Activated T-cell treated with anti-CD3 and anti-CD28 coated beads for 24 hours (primary cell): ENCODE data around the gene CDH23.

Source experiments
- DNase-seq: peaks from one replicate; pipeline ENCODE4 v3.0.0-alpha.2; 2020; ENCODE audit warnings: low read depth

CDH23 gene

GRCh38 chr10:71392791-71393781 lies 3.6 kb upstream of the CDH23 start:
- no peak for DNase-seq

GRCh38 chr10:71393841-71394475 lies 2.8 kb upstream of the CDH23 start:
- no peak for DNase-seq

GRCh38 chr10:71394926-71395562 lies 1.7 kb upstream of the CDH23 start:
- no peak for DNase-seq

GRCh38 chr10:71395621-71396020 lies 1.1 kb upstream of the CDH23 start:
- no peak for DNase-seq

GRCh38 chr10:71396084-71396710 lies 523 bp upstream of the CDH23 start:
- peak; percentile 11 for DNase-seq

- DNase-seq = no peak
Observed at GRCh38 chr10:71397296-71398212, 834 bp downstream of the CDH23 start.

GRCh38 chr10:71398976-71399375 lies 2.3 kb downstream of the CDH23 start:
- DNase-seq = no peak

- DNase-seq = no peak
Observed at GRCh38 chr10:71399946-71400345, 3.2 kb downstream of the CDH23 start.

GRCh38 chr10:71401056-71401455 lies 4.3 kb downstream of the CDH23 start:
- no peak for DNase-seq

- no peak for DNase-seq
Observed at GRCh38 chr10:71402005-71402404, 5.3 kb downstream of the CDH23 start.

GRCh38 chr10:71404503-71405295 lies 8.0 kb downstream of the CDH23 start:
- DNase-seq = no peak

- no peak for DNase-seq
Observed at GRCh38 chr10:71406878-71407277, 10.2 kb downstream of the CDH23 start.

- no peak for DNase-seq
Observed at GRCh38 chr10:71408436-71409225, 11.9 kb downstream of the CDH23 start.

- DNase-seq = no peak
Observed at GRCh38 chr10:71409516-71410104, 12.9 kb downstream of the CDH23 start.

- no peak for DNase-seq
Observed at GRCh38 chr10:71413581-71413980, 16.9 kb downstream of the CDH23 start.

GRCh38 chr10:71414359-71414758 lies 17.6 kb downstream of the CDH23 start:
- DNase-seq = no peak

GRCh38 chr10:71419002-71419540 lies 22.4 kb downstream of the CDH23 start:
- no peak for DNase-seq

- no peak for DNase-seq
Observed at GRCh38 chr10:71419750-71420149, 23.0 kb downstream of the CDH23 start.

GRCh38 chr10:71421075-71421434 lies 24.3 kb downstream of the CDH23 start:
- no peak for DNase-seq
